ENCODE data around the gene SH3RF3. TPM values are rescaled to one million over a fixed set of nuclear protein-coding genes. Genes with fewer than 3 reads are reported as not detected.

The SH3RF3 gene
- total RNA-seq, 1 donor from 2014 or later, result 7.3 TPM

- Histone ChIP-seq H3K9ac (ENCODE audit: low read length) (no peak overlapping the region), H3K4me2 (ENCODE audit: low read length) (no peak overlapping the region), H3K79me2 (ENCODE audit: insufficient read depth, low read length) (peaks cover 12% of the 10 kb centered on the region), H3K4me3 (ENCODE audit: insufficient read depth, low read depth, low read length) (no peak overlapping the region), H3K9me3 (ENCODE audit: insufficient read depth, low read depth, low read length) (no peaks in the 10 kb centered on the region), H3K36me3 (ENCODE audit: insufficient read depth, low read length) (no peaks in the 10 kb centered on the region), H2AFZ (ENCODE audit: low read depth, low read length) (no peak overlapping the region), H3K27ac (ENCODE audit: low read depth, low read length) (no peak overlapping the region), H3K4me1 (ENCODE audit: insufficient read depth, low read length) (no peaks in the 10 kb centered on the region), H3K27me3 (ENCODE audit: insufficient read depth, low read length) (no peaks in the 10 kb centered on the region), H4K20me1 (ENCODE audit: insufficient read depth, low read length) (peaks cover 84% of the 10 kb centered on the region)
- Mint-ChIP-seq H3K4me3 (ENCODE audit: unreplicated experiment) (no peak overlapping the region), H3K9me3 (ENCODE audit: unreplicated experiment) (no peaks in the 10 kb centered on the region), H3K27ac (ENCODE audit: unreplicated experiment) (no peak overlapping the region), H3K27me3 (ENCODE audit: low read depth, unreplicated experiment) (peaks cover 60% of the 10 kb centered on the region), H3K4me1 (ENCODE audit: low read depth, unreplicated experiment) (no peaks in the 10 kb centered on the region), H3K36me3 (ENCODE audit: low read depth, unreplicated experiment) (no peaks in the 10 kb centered on the region)
- FAIRE-seq (no peak), DNase-seq (ENCODE audit: low read depth) (no peak)
- TF ChIP-seq CTCF (IDR thresholded peaks at IDR 0.05; ENCODE audit: insufficient read depth, low read depth, low read length) (no peak), EZH2 (IDR thresholded peaks at IDR 0.05; ENCODE audit: insufficient read depth, low read length) (no peak)
These were observed 71.8 kb downstream of the SH3RF3 start for GRCh38 chr2:109200616-109201464.

- Histone ChIP-seq H3K79me2 (ENCODE audit: insufficient read depth, low read length) (peaks cover 10% of the 10 kb centered on the region), H3K27ac (ENCODE audit: low read depth, low read length) (no peak overlapping the region), H3K9ac (ENCODE audit: low read length) (no peak overlapping the region), H4K20me1 (ENCODE audit: insufficient read depth, low read length) (peaks cover 79% of the 10 kb centered on the region), H3K27me3 (ENCODE audit: insufficient read depth, low read length) (no peaks in the 10 kb centered on the region), H3K4me1 (ENCODE audit: insufficient read depth, low read length) (no peaks in the 10 kb centered on the region), H3K9me3 (ENCODE audit: insufficient read depth, low read depth, low read length) (no peaks in the 10 kb centered on the region), H3K36me3 (ENCODE audit: insufficient read depth, low read length) (no peaks in the 10 kb centered on the region), H2AFZ (ENCODE audit: low read depth, low read length) (no peak overlapping the region), H3K4me3 (ENCODE audit: insufficient read depth, low read depth, low read length) (no peak overlapping the region), H3K4me2 (ENCODE audit: low read length) (no peak overlapping the region)
- TF ChIP-seq EZH2 (IDR thresholded peaks at IDR 0.05; ENCODE audit: insufficient read depth, low read length), result no peak
- no peak for TF ChIP-seq CTCF (IDR thresholded peaks at IDR 0.05; ENCODE audit: insufficient read depth, low read depth, low read length)
- no peak for DNase-seq (ENCODE audit: low read depth)
- H3K4me1 Mint-ChIP-seq (ENCODE audit: low read depth, unreplicated experiment), result no peaks in the 10 kb centered on the region
- H3K4me3 Mint-ChIP-seq (ENCODE audit: unreplicated experiment), result no peak overlapping the region
- no peaks in the 10 kb centered on the region for H3K9me3 Mint-ChIP-seq (ENCODE audit: unreplicated experiment)
- FAIRE-seq, result no peak
- H3K36me3 Mint-ChIP-seq (ENCODE audit: low read depth, unreplicated experiment), result no peaks in the 10 kb centered on the region
- H3K27me3 Mint-ChIP-seq (ENCODE audit: low read depth, unreplicated experiment), result peaks cover 56% of the 10 kb centered on the region
- H3K27ac Mint-ChIP-seq (ENCODE audit: unreplicated experiment), result no peak overlapping the region
These were observed 72.7 kb downstream of the SH3RF3 start for GRCh38 chr2:109201465-109202327.
